Measurements from ENCODE around the gene RELB.

RELB gene

DNA sequence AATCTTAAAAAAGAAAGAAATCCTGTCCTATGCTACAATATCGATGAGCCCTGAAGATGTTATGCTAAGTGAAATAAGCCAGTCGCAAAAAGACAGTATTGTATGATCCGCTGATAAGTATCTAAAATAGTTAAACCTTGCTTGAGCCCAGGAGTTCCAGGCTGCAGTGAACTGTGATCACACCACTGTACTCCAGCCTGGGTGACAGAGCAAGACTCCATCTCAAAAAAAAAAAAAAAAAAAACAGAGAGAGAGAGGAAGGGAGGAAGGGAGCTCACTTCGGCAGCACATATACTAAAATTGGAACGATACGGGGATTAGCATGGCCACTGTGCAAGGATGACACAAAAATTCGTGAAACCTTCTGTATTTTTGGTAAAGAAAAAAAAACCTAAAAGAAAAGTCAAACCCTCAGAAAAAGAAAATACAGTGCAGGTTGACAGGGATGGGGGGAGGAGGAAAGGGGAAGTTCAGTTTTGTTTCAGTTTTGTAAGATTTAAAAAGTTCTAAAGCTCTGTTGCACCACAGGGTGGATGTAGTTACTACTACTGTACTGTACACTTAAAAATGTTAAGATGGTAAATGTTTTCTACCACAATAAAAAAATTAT is 46.0 kb downstream of the RELB start:
- H3K4me3 ChIP-seq (ENCODE audit: low read depth, low read length) = no peak overlapping the region
- DNase-seq (ENCODE audit: low read depth) = no peak
- TF ChIP-seq CTCF (conservative IDR thresholded peaks at IDR 0.05; ENCODE audit: low read depth, low read length) = no peak

DNA sequence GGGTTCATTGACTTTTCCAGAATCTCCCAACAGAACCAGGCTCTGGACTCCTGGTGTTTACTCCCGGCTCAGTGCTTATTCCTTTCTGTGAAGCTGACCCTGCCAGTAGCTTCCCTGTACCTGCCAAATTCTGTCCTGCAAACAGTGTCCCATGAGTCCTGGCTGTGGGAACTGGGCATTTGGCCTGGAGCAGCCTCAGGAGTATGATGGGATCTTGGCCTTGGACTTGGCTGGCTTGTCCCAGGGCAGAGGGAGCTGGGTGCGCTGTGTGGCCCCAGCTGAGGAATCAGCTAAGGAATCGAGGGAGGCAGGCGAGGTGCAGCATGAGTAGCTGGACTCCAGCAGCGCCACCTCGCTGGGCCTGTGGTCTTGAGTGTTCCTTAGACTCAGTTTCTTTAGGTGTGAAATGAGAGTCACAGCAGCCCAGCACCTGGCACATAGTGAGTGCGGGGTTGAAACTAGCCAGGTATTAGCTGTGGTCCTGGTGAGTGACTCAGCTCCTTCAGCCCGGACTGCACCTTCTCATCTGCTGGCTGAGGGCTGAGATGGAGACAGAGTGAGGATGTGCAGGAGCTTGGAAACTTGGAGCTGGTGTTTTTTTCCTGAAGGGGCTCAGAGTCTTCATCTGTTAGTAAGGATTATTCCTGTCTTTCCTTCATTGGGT is 47.9 kb downstream of the RELB start:
- no peak for TF ChIP-seq CTCF (conservative IDR thresholded peaks at IDR 0.05; ENCODE audit: low read depth, low read length)
- no peak for DNase-seq (ENCODE audit: low read depth)
- H3K4me3 ChIP-seq (ENCODE audit: low read depth, low read length) = no peak overlapping the region

DNA sequence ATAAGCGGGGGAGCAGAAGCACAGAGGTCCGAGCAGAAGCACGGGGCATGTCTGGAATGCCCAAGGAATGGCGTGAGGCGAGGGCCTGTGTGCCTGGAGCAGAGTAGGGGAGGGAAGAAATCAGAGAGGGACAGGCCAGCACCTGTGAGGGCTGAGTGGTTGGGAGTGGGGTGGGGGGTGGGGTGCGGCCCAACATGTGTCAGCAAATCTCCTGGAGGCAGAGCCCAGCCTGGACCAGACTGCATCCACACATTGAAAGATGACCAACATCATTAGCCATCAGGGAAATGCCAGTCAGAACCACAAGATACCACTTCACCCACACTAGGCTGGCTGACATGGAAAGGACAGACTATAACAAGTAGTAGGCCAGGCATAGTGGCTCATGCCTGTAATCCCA is 48.8 kb downstream of the RELB start:
- no peak for TF ChIP-seq CTCF (conservative IDR thresholded peaks at IDR 0.05; ENCODE audit: low read depth, low read length)
- no peak for DNase-seq (ENCODE audit: low read depth)
- H3K4me3 ChIP-seq (ENCODE audit: low read depth, low read length) = no peak overlapping the region

- no peak overlapping the region for H3K4me3 ChIP-seq (ENCODE audit: low read depth, low read length)
- no peak for DNase-seq (ENCODE audit: low read depth)
- no peak for TF ChIP-seq CTCF (conservative IDR thresholded peaks at IDR 0.05; ENCODE audit: low read depth, low read length)
Measured at GRCh38 chr19:45051929-45052579, 50.8 kb downstream of the RELB start.

DNA sequence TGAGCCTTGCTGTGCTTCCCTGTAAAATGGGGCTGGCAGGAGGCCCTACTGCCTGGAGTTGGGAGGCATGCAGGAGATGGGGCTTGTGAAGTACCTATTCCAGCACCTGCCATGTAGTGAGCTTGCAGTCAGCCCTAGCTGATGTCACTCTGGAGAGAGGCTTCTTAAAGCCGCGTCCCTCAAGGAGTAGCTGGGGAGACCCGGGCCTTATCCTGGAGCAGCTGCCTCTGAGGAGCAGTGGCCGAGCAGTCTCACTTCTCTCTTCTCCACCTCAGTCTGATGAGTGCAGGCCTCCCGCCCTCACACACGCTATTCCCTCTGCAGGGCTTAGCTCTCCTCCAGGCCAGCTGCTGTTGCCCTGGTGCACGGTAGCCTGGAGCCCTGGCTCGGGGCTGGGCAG is 55.6 kb downstream of the RELB start:
- no peak overlapping the region for H3K4me3 ChIP-seq (ENCODE audit: low read depth, low read length)
- no peak for TF ChIP-seq CTCF (conservative IDR thresholded peaks at IDR 0.05; ENCODE audit: low read depth, low read length)
- DNase-seq (ENCODE audit: low read depth) = no peak

DNA sequence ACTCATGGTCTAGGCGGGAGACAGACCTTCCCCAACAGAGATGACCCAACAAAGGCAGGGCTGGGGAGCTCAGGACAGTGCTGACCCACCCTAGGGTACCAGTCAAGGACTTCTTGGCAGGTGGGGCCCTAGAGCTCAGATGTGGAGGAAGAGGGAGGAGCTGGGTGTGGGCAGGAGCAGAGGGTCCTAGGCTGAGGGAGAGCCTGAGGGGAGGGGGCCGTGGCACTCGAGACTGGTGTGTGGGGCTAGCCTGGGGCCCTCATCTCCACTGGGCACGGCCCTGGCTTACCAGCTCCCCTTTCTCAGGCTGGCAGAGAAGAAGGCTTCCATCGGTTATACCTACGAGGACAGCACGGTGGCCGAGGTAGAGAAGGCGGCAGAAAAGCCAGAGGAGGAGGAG is 56.2 kb downstream of the RELB start:
- H3K4me3 ChIP-seq (ENCODE audit: low read depth, low read length) = no peak overlapping the region
- no peak for TF ChIP-seq CTCF (conservative IDR thresholded peaks at IDR 0.05; ENCODE audit: low read depth, low read length)
- DNase-seq (ENCODE audit: low read depth) = no peak
